RCC 7860 (cell line): Measurements from ENCODE around the gene RUVBL1.
"Not testable (repeated sequence)": the region's sequence is repeated elsewhere in the genome, so short reads cannot be mapped to it uniquely, and the experiment has no call there.

Source experiments
- DNase-seq: peaks from one replicate; pipeline ENCODE4 v3.0.0-alpha.2; 2015; ENCODE audit warnings: low spot score
- FAIRE-seq: peaks from 2 replicates; lab custom pipeline; 2012; peaks lifted over from hg19 to GRCh38; lab: Jason Lieb, UNC

Gene RUVBL1

GRCh38 chr3:128123538-128124368 lies at the start of gene RUVBL1:
Gene RUVBL1, minus strand, starts transcription at chr3:128123812. Its CDS starts 88 bp downstream, at chr3:128123724.
- FAIRE-seq (peak; percentile 68), DNase-seq (peak; percentile 94)

GRCh38 chr3:128173200-128173599 lies 49.6 kb upstream of the RUVBL1 start:
- no peak for FAIRE-seq

GRCh38 chr3:128170866-128171516 lies 47.4 kb upstream of the RUVBL1 start:
- FAIRE-seq, result peak; percentile 59
- peak; percentile 65 for DNase-seq

More at GRCh38 chr3:128173200-128173599, 49.6 kb upstream of the RUVBL1 start:
- DNase-seq, result no peak

- no peak for FAIRE-seq
- DNase-seq, result no peak
Measured at GRCh38 chr3:128168836-128169235, 45.2 kb upstream of the RUVBL1 start.

DNA sequence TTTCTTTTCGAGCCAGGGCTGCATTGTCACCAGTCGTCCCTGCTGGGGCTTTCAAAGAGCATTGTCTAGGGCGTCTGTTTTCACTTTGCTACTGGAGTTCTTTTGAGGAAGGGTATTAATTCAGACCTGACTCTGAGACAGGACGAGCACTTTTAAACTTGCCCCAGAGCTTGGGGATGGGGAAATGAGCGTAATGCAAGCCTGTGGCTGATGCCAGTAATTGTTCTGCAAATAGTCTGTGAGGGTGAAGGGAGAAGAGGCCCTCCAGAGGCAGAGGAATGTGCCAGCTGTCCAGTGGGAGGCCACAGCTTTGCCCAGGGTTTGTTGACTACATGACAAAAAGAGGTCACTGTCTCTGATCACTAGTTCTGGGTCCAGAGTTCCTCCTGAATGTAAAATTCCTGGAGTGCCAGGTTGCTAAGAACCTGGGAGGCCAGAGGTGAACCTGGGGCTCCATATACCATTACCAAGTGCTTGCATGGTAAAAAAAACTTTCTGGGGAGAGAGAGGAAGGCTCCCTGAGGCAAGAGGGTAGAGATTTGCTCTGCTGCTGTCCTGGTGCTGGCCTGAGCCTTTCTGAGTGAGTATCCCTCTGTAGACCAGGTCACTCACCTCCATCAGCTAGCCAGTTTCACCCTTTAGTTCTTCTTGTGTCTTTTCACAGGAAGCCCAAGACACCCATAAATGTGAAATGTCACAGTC lies 44.5 kb upstream of the RUVBL1 start:
- DNase-seq (no peak), FAIRE-seq (no peak)

GRCh38 chr3:128167646-128167972 lies 44.0 kb upstream of the RUVBL1 start:
- FAIRE-seq, result no peak

GRCh38 chr3:128166971-128167453 lies 43.4 kb upstream of the RUVBL1 start:
- no peak for DNase-seq
- FAIRE-seq, result no peak

More at GRCh38 chr3:128167646-128167972, 44.0 kb upstream of the RUVBL1 start:
- no peak for DNase-seq

- DNase-seq (no peak), FAIRE-seq (no peak)
Measured at GRCh38 chr3:128163432-128163831, 39.8 kb upstream of the RUVBL1 start.

DNA sequence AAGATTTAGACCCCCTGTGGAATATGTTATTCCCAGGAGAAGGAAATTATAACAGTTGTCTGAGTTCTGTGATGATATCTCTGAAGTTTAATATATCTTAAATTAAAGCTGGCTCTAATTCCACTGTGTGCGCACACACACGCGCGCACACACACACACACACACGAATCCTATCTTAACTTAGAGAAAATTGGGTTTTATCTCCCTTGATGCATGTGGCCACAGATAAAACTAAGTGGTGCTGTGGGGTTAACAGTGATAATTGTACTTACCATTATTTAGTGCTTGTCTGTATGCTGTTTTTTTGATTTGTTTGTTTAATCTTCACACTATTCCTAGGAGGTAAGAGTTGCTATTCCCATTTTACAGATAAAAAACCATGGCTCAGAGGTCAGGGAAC lies 37.0 kb upstream of the RUVBL1 start:
- FAIRE-seq, result no peak

DNA sequence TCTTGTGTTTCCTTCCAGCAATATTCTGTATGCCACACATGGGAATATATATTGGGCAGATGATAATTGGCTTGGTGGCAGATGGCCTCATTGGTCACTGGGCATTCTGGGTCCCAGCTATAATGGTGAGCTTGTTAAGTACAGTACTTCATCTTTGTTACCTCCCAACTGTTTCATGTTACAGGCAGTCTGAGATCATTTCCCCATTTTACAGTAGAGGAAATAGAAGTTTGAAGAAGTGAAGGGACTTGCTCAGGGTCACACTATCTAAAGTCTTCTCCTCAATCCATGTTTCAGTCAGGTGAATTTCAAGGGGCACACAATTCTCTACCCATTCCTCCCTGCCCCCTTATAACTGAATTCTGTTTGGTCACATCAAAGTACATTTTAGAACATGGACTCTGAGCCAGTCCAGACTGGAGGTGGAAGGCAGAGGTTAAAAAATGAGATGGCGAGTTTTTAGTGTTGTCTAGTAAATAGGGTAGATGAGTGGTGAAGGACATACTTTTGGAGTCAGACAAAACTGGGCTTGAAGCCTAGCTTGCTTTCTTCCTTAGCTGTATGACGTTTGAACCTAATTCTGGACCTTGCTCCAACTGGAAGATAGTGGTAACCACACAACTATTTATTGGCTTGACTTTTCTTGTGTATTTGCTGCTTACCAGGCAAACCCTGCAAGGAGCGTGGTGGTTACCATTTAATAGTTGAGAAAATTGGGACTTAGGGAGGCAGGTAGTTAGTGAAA lies 32.2 kb upstream of the RUVBL1 start:
- DNase-seq (no peak), FAIRE-seq (no peak)

More for the DNA sequence above, 37.0 kb upstream of the RUVBL1 start:
- no peak for DNase-seq

GRCh38 chr3:128154354-128154753 lies 30.7 kb upstream of the RUVBL1 start:
- not testable (repeated sequence) for DNase-seq, FAIRE-seq

GRCh38 chr3:128153156-128154041 lies 29.8 kb upstream of the RUVBL1 start, which contains the start of gene EEFSEC:
Gene EEFSEC, plus strand, starts transcription at chr3:128153481. Its CDS starts 27 bp downstream, at chr3:128153508.
- FAIRE-seq, result no peak
- DNase-seq, result peak; percentile 22

DNA sequence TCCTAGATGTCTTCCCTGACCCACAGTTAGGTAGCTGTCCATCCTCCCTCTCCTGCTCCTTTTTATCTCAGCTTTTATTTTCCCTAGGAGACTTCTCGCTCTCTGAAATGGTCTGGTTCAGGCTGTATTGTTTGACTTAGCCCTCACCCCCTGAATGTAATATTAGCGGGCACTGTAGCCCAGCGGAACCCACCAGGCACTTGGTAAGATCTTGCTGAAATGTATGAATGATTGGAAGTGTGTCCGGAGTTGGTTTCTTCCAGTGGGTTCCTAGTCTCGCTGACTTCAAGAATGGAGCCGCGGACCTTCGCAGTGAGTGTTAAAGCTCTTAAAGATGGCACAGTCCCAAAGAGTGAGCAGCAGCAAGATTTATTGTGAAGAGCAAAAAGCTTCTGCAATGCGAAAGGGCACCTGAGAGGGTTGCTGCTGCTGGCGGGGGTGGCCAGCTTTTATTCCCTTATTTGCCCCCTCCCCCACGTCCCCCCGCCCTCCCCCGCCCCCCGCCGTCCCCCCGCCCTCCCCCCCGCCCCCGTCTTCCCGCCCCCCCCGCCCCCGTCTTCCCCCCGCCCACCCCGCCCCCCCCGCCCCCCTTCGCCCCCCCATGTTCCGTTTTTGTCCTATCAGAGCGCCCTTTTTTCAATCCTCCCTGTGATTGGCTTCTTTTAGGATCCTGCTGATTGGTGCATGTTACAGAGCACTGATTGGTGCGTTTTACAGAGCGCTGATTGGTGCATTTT lies 29.0 kb upstream of the RUVBL1 start:
- FAIRE-seq, result no peak
- peak; percentile 70 for DNase-seq

- FAIRE-seq, result no peak
- DNase-seq, result no peak
Measured at GRCh38 chr3:128151758-128152274, 28.2 kb upstream of the RUVBL1 start.

DNA sequence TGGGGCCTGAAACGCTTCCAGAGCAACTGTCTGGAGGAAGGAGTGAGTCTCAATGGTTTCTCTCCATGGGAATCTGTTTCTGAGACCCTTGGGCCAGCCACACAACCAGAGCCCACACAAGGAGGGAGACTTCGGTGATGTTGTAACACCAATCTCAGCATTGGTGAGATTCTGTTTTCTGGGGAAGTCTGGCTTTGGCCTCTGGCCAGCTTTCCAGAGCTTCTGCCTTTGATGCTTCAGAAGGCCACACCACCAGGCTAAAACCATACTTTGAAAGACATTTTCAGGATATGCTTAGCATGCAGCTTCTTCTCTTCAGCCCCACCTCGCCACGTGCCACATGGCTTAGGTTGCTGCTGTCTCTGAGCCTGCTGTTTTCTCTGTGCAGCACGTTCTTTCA lies 26.0 kb upstream of the RUVBL1 start:
- DNase-seq (no peak), FAIRE-seq (no peak)

DNA sequence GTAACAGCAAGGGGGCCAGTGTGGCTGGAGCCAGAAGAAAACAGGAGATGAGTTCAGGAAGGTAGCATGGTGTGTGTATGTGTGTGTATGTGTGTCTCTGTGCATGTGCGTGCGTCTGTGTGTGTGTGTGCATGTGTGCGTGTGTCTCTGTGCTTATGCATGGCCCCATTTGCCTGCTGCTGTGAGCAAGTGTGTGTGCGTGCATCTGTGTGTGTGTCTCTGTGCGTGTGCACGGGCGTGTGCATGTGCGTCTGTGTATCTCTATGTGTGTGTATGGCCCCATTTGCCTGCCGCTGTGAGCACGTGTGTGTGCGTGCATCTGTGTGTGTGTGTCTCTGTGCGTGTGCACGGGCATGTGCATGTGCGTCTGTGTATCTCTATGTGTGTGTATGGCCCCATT lies 22.6 kb upstream of the RUVBL1 start:
- FAIRE-seq (no peak), DNase-seq (no peak)

GRCh38 chr3:128145279-128145678 lies 21.7 kb upstream of the RUVBL1 start:
- DNase-seq (no peak), FAIRE-seq (no peak)

DNA sequence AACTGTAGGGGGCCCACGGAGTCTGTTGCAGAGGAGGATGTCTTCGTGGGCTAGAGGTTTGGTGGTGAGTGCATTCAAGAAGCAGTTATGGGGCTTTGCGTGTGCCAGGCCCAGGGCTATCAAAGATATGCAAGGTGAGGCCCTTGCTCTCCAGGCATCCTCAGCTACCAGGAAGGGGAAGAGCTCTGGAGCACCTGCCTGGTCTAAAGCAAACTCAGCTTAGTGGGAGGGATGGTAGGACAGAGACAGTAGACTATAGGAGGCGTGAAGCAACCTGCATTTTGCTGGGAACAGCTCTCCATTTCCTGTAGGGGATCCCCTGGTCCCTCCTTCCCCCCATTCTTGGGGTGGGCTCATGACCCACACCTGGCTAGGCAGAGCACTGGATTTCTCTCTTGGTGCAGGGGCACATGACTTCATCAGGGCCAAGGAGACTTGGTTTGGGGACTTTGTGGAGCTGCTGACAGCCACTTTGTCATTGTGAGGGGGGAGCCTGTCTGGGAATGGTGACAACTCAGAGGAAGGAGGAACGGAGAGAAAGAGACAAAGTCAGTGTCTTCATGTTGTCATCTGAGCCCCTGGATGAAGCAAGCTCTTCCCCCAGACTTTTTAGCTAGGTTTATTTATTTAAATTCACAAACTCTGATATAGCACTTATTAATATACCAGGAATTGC lies 21.0 kb upstream of the RUVBL1 start:
- no peak for FAIRE-seq
- DNase-seq, result no peak
